Measurements from ENCODE around the gene DCLRE1B. TPM values are rescaled to one million over a fixed set of nuclear protein-coding genes. Genes with fewer than 3 reads are reported as not detected.

The DCLRE1B gene
- total RNA-seq, 1 donor from 2014 or later = 6.0 TPM

DNA sequence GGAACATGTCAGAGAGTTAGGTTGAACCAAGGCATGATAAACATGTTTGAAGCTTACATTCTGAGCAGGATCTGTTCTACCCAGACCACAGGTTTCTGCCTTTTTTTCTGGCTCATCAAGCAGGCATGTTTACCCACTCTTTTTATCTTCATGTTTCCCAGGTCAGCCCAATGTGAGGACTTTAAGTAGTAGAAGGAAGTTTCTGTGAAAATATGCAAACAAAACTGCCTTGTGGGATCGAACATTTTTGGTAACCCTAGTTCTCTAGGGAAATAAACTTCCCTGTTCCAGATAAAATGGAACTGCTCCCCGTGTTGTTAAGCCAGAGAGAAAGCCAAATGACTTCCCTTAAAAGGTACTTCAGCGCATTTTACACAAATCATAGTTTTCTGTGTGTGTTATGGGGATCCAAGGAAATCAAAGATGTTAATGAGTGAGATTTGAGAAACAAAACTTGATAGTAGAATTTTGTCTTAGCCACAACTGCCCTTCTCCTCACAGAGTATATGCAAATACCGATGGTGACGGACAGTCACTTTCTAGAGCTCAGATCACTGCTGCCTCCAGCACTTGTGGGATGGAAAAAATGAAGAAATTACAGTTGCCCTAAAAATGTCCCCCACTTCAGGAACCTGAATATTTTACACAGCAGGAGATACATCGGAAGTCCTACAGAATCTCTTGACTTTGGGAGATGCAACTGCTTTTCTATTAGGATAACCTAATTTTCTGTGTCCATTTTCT, 23.2 kb downstream of the DCLRE1B start:
- no peak for DNase-seq (ENCODE audit: low spot score)

- peak; percentile 94 for DNase-seq (ENCODE audit: low spot score)
Observed at GRCh38 chr1:113928941-113929749, 24.0 kb downstream of the DCLRE1B start, which contains the start of gene HIPK1. TSS of gene HIPK1 (plus strand) at chr1:113929324.

DNA sequence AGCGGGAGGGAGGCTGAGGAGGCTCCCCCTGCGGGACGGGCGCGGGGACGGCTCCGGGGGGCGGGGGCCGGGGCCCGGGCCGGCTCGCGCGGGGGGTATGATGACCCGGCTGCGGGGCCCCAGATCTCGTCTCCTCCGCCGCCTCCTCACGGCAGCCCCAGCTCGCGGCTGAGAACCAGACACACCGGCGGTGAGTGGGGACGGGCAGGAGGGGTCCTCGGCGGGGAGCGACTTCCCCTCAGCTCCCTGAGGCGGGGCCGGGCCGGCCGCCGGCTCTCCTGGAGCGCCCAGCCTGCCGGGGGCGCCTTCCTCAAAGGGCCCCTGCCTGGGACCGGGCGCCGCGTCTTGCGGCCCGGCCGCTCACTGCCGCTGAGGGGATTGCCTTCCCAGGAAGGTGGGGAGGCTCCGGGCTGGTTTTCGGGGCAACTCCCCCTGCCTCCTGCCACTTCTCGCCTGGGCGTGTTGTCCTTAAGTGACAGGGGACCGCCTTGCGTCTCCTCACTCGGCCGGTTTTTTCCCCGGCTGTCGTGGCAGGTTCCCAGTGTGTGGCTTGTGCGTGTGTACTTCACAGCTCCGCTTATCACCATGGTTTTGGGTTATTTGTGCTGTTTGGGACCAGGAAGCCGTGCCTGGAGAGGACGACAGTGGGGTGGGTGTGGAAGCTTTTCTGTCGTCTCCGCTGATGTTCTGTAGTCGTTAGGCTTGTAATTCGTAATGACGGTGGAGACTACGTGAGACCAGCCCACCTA, 24.8 kb downstream of the DCLRE1B start:
- DNase-seq (ENCODE audit: low spot score) = peak; percentile 29

GRCh38 chr1:113930499-113931161, 25.5 kb downstream of the DCLRE1B start:
- no peak for DNase-seq (ENCODE audit: low spot score)

DNA sequence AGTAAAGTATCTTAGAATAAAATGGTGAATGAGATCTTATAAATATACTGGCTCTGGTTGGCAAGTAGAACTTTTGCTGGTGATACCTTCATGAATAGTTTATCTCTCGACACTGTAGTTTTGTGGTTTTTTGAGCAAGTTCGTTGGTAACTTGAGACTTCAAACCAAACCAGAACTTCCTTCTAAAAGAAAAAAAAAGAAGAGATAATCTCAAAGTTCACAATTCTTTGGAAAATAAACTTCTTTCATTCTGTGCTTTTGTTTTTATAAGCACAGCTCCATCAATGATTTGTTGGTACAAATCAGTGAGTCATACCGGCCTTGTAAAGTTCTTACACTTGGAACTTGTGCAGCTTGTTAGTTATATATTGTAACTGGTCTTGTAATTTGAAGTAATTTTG, 26.3 kb downstream of the DCLRE1B start:
- DNase-seq (ENCODE audit: low spot score) = no peak

GRCh38 chr1:113934006-113934405, 28.9 kb downstream of the DCLRE1B start:
- DNase-seq (ENCODE audit: low spot score) = no peak

DNA sequence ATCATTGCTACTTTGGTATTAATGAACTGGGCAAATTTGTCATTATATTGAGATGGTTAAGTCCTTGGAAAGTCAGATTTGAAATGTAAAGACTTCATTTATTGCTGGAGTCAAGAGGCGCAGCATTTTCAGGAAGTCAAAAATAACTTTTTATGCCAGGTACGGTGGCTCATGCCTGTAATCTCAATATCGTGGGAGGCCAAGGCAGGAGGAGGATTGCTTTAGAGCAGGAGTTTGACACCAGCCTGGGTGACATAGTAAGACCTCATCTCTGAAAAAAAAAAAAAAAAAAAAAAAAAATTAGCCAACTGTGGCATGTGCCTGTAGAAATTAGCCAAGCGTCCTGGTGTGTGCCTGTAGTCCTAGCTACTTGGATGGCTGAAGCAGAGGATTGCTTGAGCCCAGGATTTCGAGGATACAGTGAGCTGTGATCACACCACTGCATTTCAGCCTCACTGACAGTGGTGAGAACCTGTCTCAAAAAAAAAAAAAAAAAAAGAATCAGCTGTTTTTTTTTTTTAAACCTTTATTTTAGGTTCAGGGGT, 29.5 kb downstream of the DCLRE1B start:
- DNase-seq (ENCODE audit: low spot score) = no peak

GRCh38 chr1:113935176-113935575, 30.1 kb downstream of the DCLRE1B start:
- DNase-seq (ENCODE audit: low spot score) = no peak

GRCh38 chr1:113935970-113936369, 30.8 kb downstream of the DCLRE1B start:
- DNase-seq (ENCODE audit: low spot score) = no peak

- DNase-seq (ENCODE audit: low spot score) = no peak
Observed at GRCh38 chr1:113937146-113937545, 32.0 kb downstream of the DCLRE1B start.

- no peak for DNase-seq (ENCODE audit: low spot score)
Observed at GRCh38 chr1:113938192-113938591, 33.1 kb downstream of the DCLRE1B start.

DNA sequence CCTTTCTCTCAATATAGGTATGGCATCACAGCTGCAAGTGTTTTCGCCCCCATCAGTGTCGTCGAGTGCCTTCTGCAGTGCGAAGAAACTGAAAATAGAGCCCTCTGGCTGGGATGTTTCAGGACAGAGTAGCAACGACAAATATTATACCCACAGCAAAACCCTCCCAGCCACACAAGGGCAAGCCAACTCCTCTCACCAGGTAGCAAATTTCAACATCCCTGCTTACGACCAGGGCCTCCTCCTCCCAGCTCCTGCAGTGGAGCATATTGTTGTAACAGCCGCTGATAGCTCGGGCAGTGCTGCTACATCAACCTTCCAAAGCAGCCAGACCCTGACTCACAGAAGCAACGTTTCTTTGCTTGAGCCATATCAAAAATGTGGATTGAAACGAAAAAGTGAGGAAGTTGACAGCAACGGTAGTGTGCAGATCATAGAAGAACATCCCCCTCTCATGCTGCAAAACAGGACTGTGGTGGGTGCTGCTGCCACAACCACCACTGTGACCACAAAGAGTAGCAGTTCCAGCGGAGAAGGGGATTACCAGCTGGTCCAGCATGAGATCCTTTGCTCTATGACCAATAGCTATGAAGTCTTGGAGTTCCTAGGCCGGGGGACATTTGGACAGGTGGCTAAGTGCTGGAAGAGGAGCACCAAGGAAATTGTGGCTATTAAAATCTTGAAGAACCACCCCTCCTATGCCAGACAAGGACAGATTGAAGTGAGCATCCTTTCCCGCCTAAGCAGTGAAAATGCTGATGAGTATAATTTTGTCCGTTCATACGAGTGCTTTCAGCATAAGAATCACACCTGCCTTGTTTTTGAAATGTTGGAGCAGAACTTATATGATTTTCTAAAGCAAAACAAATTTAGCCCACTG, 35.5 kb downstream of the DCLRE1B start:
- no peak for DNase-seq (ENCODE audit: low spot score)

DNA sequence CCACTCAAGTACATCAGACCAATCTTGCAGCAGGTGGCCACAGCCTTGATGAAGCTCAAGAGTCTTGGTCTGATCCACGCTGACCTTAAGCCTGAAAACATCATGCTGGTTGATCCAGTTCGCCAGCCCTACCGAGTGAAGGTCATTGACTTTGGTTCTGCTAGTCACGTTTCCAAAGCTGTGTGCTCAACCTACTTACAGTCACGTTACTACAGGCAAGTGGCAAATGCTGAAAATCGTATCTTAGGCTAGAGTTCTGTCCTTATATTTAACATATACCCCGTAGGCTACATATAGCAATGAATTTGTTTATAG, 36.1 kb downstream of the DCLRE1B start:
- DNase-seq (ENCODE audit: low spot score) = no peak

GRCh38 chr1:113942527-113942926, 37.4 kb downstream of the DCLRE1B start:
- DNase-seq (ENCODE audit: low spot score) = no peak

- no peak for DNase-seq (ENCODE audit: low spot score)
Observed at GRCh38 chr1:113943028-113943811, 38.1 kb downstream of the DCLRE1B start.

DNA sequence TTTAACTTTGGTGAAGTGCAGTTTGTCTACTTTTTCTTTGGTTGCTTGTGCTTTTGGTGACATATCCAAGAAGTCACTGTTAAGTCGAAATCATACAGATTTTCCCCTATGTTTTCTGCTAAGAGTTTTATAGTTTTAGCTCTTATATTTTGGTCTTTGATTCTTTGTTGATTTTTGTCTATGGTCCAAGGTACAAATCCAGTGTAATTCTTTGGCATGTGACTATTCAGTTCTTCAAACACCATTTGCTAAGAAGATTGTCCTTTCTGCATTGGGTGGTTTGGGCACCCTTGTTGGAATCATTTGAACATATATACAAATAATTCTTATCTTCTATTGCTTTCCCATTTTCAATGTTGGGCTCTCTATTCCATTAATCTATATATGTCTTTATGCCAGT, 40.2 kb downstream of the DCLRE1B start:
- DNase-seq (ENCODE audit: low spot score) = no peak

GRCh38 chr1:113946112-113946511, 41.0 kb downstream of the DCLRE1B start:
- DNase-seq (ENCODE audit: low spot score) = no peak

GRCh38 chr1:113946678-113947387, 41.7 kb downstream of the DCLRE1B start:
- no peak for DNase-seq (ENCODE audit: low spot score)

Measured in mucosa of gallbladder (tissue), 1 donor.